Ovary (tissue), 3 donors: ENCODE results near the gene FLRT2.

Source experiments
- EP300 ChIP-seq: sonication (generic); formaldehyde crosslinking; IDR thresholded peaks from one replicate; pipeline ENCODE4 v1.6.1; 2017; ENCODE audit warnings: antibody characterized with exemption
- POLR2A ChIP-seq: fragments of 450-650 bp; IDR thresholded peaks from one replicate; pipeline ENCODE4 v1.6.1; 2017; ENCODE audit warnings: antibody characterized with exemption, mild to moderate bottlenecking, moderate library complexity
- TF ChIP-seq, protein P1 (sequence below), 3 donors: fragments of 450-650 bp in 2 of 3; fragments of 200-600 bp in 1 of 3; IDR thresholded peaks; one replicate each; pipeline versions ENCODE4 v1.5.1 to v1.8.0; 2016 to 2022; ENCODE audit warnings: antibody characterized with exemption in 3 of 3, mild to moderate bottlenecking in 1 of 3
- donor health status: DM: no; HTN: no; CAD: no.

DNA sequence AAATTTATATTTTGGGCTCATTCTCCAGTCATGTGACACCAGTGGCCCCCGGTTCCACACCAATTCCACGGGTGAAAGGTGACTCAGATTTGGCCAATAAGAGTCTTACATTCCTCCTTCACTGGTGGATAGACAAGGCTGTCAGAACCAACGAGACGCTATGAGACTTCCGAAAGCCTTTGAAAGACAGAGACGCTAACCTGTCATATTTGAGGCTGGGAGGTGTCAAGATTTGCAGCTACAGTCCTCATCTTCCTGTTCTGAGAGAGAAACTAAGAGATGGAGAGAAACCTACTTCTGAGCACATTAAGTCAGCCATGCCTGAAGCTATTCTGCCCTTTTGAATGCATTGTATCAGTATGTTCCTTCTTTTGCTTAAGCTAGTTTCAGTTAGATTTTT, 171.2 kb downstream of the FLRT2 start:
- TF ChIP-seq, protein P1, sequence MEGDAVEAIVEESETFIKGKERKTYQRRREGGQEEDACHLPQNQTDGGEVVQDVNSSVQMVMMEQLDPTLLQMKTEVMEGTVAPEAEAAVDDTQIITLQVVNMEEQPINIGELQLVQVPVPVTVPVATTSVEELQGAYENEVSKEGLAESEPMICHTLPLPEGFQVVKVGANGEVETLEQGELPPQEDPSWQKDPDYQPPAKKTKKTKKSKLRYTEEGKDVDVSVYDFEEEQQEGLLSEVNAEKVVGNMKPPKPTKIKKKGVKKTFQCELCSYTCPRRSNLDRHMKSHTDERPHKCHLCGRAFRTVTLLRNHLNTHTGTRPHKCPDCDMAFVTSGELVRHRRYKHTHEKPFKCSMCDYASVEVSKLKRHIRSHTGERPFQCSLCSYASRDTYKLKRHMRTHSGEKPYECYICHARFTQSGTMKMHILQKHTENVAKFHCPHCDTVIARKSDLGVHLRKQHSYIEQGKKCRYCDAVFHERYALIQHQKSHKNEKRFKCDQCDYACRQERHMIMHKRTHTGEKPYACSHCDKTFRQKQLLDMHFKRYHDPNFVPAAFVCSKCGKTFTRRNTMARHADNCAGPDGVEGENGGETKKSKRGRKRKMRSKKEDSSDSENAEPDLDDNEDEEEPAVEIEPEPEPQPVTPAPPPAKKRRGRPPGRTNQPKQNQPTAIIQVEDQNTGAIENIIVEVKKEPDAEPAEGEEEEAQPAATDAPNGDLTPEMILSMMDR (IDR thresholded peaks at IDR 0.05), result no peak
- TF ChIP-seq POLR2A, result no peak
- no peak for TF ChIP-seq EP300
